ENCODE data around the gene CHCHD6. TPM values are rescaled to one million over a fixed set of nuclear protein-coding genes. Genes with fewer than 3 reads are reported as not detected.

CHCHD6 gene
- total RNA-seq, 1 experiment from 2014 or later = 36.3 TPM

DNA sequence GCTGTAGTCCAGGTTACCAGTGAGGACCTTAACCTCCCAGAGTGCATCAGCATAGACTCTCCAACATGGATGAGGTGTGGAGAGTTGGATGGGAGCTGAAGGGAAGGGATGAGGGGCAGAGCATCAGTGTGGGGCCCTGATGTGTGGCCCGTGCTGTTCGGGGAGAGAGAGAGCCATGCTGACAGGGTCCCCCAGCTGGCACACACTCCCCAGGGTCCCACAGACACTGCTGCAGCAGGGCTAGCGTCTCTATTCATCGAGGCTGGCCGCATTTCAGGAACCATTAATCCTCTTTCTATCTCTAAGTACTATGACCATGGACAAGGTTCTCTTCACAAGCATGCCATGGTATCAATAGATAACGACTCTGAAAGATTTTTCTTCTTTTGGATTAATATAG is 192.9 kb downstream of the CHCHD6 start:
- H3K9me2 ChIP-seq (ENCODE audit: insufficient read depth) = no peaks in the 10 kb centered on the region
- H3K79me2 ChIP-seq (ENCODE audit: insufficient read depth, low read length) = no peaks in the 10 kb centered on the region
- H3K4me1 ChIP-seq (ENCODE audit: control insufficient read depth in 1 of 2, insufficient read depth in 2 of 2, low read length in 2 of 2) = peaks cover 3 to 10% of the 10 kb centered on the region in 2 experiments; a peak in 1 of 4 replicates
- intact Hi-C loops (cut with micrococcal nuclease) = no loop called here
- ChIA-PET POLR2A (no interaction called here), CTCF (no interaction called here), RAD21 (ENCODE audit: low non-redundant PET in 1 of 2, low total read pairs in 2 of 2, uncharacterized antibody in 2 of 2, unreplicated experiment in 2 of 2) (no interaction called here)
- no peak overlapping the region for H3K9ac ChIP-seq (ENCODE audit: low read length)
- no peak overlapping the region for H3K4me2 ChIP-seq (ENCODE audit: low read length)
- H3K36me3 ChIP-seq (ENCODE audit: control insufficient read depth in 1 of 2, insufficient read depth in 2 of 2, low read length in 2 of 2) = no peaks in the 10 kb centered on the region
- H2AFZ ChIP-seq (ENCODE audit: low read depth, low read length, poor library complexity, severe bottlenecking) = no peak overlapping the region
- no peak overlapping the region for H3K27ac ChIP-seq (ENCODE audit: low read depth, low read length)
- no peaks in the 10 kb centered on the region for H3K9me3 ChIP-seq (ENCODE audit: control insufficient read depth in 1 of 2, insufficient read depth in 1 of 2, low read depth in 1 of 2, low read length in 2 of 2)
- no peak overlapping the region for H3K4me3 ChIP-seq (replicated peaks in 1 of 2; ENCODE audit: low read depth in 1 of 2, low read length in 2 of 2)
- TF ChIP-seq EGR1 (IDR thresholded peaks at IDR 0.05; ENCODE audit: low read depth) = no peak
- no peak for TF ChIP-seq SRF (IDR thresholded peaks at IDR 0.05; ENCODE audit: low read depth)
- TF ChIP-seq POLR2AphosphoS5 (IDR thresholded peaks at IDR 0.05; ENCODE audit: low read depth, low read length) = no peak
- no peak for TF ChIP-seq EZH2 (IDR thresholded peaks at IDR 0.05)
- TF ChIP-seq REST (IDR thresholded peaks at IDR 0.05; ENCODE audit: low read depth) = no peak
- TF ChIP-seq ZFX (IDR thresholded peaks at IDR 0.05) = no peak
- TF ChIP-seq JUND (IDR thresholded peaks at IDR 0.05) = no peak
- TF ChIP-seq, protein P1, sequence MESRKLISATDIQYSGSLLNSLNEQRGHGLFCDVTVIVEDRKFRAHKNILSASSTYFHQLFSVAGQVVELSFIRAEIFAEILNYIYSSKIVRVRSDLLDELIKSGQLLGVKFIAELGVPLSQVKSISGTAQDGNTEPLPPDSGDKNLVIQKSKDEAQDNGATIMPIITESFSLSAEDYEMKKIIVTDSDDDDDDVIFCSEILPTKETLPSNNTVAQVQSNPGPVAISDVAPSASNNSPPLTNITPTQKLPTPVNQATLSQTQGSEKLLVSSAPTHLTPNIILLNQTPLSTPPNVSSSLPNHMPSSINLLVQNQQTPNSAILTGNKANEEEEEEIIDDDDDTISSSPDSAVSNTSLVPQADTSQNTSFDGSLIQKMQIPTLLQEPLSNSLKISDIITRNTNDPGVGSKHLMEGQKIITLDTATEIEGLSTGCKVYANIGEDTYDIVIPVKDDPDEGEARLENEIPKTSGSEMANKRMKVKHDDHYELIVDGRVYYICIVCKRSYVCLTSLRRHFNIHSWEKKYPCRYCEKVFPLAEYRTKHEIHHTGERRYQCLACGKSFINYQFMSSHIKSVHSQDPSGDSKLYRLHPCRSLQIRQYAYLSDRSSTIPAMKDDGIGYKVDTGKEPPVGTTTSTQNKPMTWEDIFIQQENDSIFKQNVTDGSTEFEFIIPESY (IDR thresholded peaks at IDR 0.05; ENCODE audit: extremely low read depth, insufficient replicate concordance, low read length) = no peak
- no peak for TF ChIP-seq YY1 (IDR thresholded peaks at IDR 0.05; ENCODE audit: extremely low read depth, insufficient replicate concordance, low read depth, low read length)
- no peak for TF ChIP-seq ELF1 (IDR thresholded peaks at IDR 0.05; ENCODE audit: borderline replicate concordance, low read depth)
- no peak for TF ChIP-seq SP1 (IDR thresholded peaks at IDR 0.05; ENCODE audit: low read depth)
- H3K27me3 ChIP-seq (ENCODE audit: insufficient read depth, low read length) = no peaks in the 10 kb centered on the region
- no peaks in the 10 kb centered on the region for H4K20me1 ChIP-seq (ENCODE audit: insufficient read depth)
- DNase-seq (ENCODE audit: low read depth, low spot score) (no peak), ATAC-seq (no peak)
- no TSS peak for BruUV-seq (replicated peaks)

Data from HCT116 (cell line).